HCT116 (cell line): ENCODE measurements around the gene MAP3K12. TPM values are rescaled to one million over a fixed set of nuclear protein-coding genes. Genes with fewer than 3 reads are reported as not detected.

Experiments used
- ATAC-seq: fragments of 200-7000 bp; cut with Tn5 transposase; 2 replicates; pipeline ENCODE4 v1.9.1; 2020; ENCODE audit warnings: mild to moderate bottlenecking, moderate library complexity
- BruUV-seq: library from RNA; stranded (reverse); fragments of 400-500 nt; replicated peaks from 2 replicates; lab custom pipeline; 2021; lab: Mats Ljungman, UMichigan
- CTCF ChIA-PET: fragments of 300-600 bp; sonication (Branson Sonifier 250); formaldehyde crosslinking; loops from one replicate; lab custom pipeline; 2021; ENCODE audit warnings: antibody characterized with exemption; lab: Charles Lee
- POLR2A ChIA-PET: fragments of 300-600, 350-600 bp; sonication (Branson Sonifier 250); formaldehyde crosslinking; loops from one replicate; lab custom pipeline; 2021; ENCODE audit warnings: antibody characterized with exemption; lab: Charles Lee
- RAD21 ChIA-PET, 2 experiments: fragments of 300-600 bp; sonication (Branson Sonifier 250); formaldehyde crosslinking; loops; one replicate each; lab custom pipeline; 2023; ENCODE audit warnings: low total read pairs in 2 of 2; ENCODE audit not compliant: uncharacterized antibody in 2 of 2, unreplicated experiment in 2 of 2, low non-redundant PET in 1 of 2; lab: Charles Lee
- DNase-seq: peaks from one replicate; pipeline ENCODE4 v3.0.0-alpha.2; 2010; ENCODE audit warnings: low read depth, low spot score
- H2AFZ ChIP-seq: fragments of 200-600 bp; shearing (Covaris generic), sonication (generic); 2 replicates; pipeline ENCODE4 v1.6.1; 2017; ENCODE audit warnings: low read depth, mixed run types, mixed read lengths, antibody characterized with exemption, low read length; ENCODE audit not compliant: poor library complexity, severe bottlenecking
- H3K27ac ChIP-seq: 2 replicates; pipeline ENCODE4 v1.5.1; 2012; ENCODE audit warnings: low read depth, low read length
- H3K27me3 ChIP-seq: fragments of 200-600 bp; sonication (generic); 2 replicates; pipeline ENCODE4 v1.6.1; 2016; ENCODE audit warnings: mixed run types, low read length, mixed read lengths; ENCODE audit not compliant: insufficient read depth
- H3K36me3 ChIP-seq, 2 experiments: fragments of 200-500 bp in 1 of 2; fragments of 200-600 bp in 1 of 2; sonication (Bioruptor generic) in 1 of 2; sonication (generic) in 1 of 2; 2 replicates each; pipeline versions ENCODE4 v1.5.1 to v1.6.1; 2014 to 2016; ENCODE audit warnings: low read length in 2 of 2, inconsistent platforms in 1 of 2, mixed read lengths in 1 of 2, mixed run types in 1 of 2; ENCODE audit not compliant: insufficient read depth in 2 of 2, control insufficient read depth in 1 of 2
- H3K4me1 ChIP-seq, 2 experiments: fragments of 200-600 bp in 1 of 2; sonication (generic) in 1 of 2; 2 replicates each; pipeline versions ENCODE4 v1.5.1 to v1.6.1; 2012 to 2017; ENCODE audit warnings: low read length in 2 of 2, inconsistent platforms in 1 of 2, mild to moderate bottlenecking in 1 of 2, mixed read lengths in 1 of 2, mixed run types in 1 of 2, moderate library complexity in 1 of 2; ENCODE audit not compliant: insufficient read depth in 2 of 2, control insufficient read depth in 1 of 2
- H3K4me2 ChIP-seq: fragments of 200-600 bp; sonication (generic); 2 replicates; pipeline ENCODE4 v1.6.1; 2017; ENCODE audit warnings: mixed run types, low read length, mixed read lengths
- H3K4me3 ChIP-seq, 2 experiments: fragments of 200-600 bp in 1 of 2; sonication (generic) in 1 of 2; replicated peaks in 1 of 2; 2 replicates each; pipeline ENCODE4 v1.5.1; 2011 to 2016; ENCODE audit warnings: low read length in 2 of 2, control low read depth in 1 of 2, low read depth in 1 of 2, mild to moderate bottlenecking in 1 of 2, mixed read lengths in 1 of 2, mixed run types in 1 of 2
- H3K79me2 ChIP-seq: fragments of 200-600 bp; sonication (generic); 2 replicates; pipeline ENCODE4 v1.6.1; 2017; ENCODE audit warnings: mild to moderate bottlenecking, mixed run types, low read length, moderate library complexity, mixed read lengths; ENCODE audit not compliant: insufficient read depth
- H3K9ac ChIP-seq: fragments of 200-600 bp; sonication (generic); 2 replicates; pipeline ENCODE4 v1.6.1; 2016; ENCODE audit warnings: low read length, mixed read lengths
- H3K9me2 ChIP-seq: fragments of 200-600 bp; sonication (generic), shearing (Covaris generic); 2 replicates; pipeline ENCODE4 v1.6.1; 2017; ENCODE audit warnings: mixed run types, mild to moderate bottlenecking, moderate library complexity; ENCODE audit not compliant: insufficient read depth
- H3K9me3 ChIP-seq, 2 experiments: fragments of 200-500 bp in 1 of 2; fragments of 200-600 bp in 1 of 2; sonication (Bioruptor generic) in 1 of 2; sonication (generic) in 1 of 2; 2 replicates each; pipeline ENCODE4 v1.6.1; 2014 to 2017; ENCODE audit warnings: low read length in 2 of 2, mixed read lengths in 2 of 2, inconsistent platforms in 1 of 2, low read depth in 1 of 2, mild to moderate bottlenecking in 1 of 2, mixed run types in 1 of 2, moderate library complexity in 1 of 2; ENCODE audit not compliant: control insufficient read depth in 1 of 2, insufficient read depth in 1 of 2
- H4K20me1 ChIP-seq: fragments of 200-600 bp; sonication (generic), shearing (Covaris generic); 2 replicates; pipeline ENCODE4 v1.6.1; 2017; ENCODE audit warnings: mixed run types, mild to moderate bottlenecking, moderate library complexity; ENCODE audit not compliant: insufficient read depth
- ATF3 ChIP-seq: IDR thresholded peaks from 2 replicates; pipeline ENCODE4 v1.6.1; 2012
- CTCF ChIP-seq, 3 experiments: fragments of 200-600 bp in 1 of 3; sonication (generic) in 1 of 3; IDR thresholded peaks in 2 of 3; conservative IDR thresholded peaks in 1 of 3; 2 replicates each; pipeline ENCODE4 v1.5.1; 2012 to 2017; ENCODE audit warnings: low read depth in 2 of 3, low read length in 2 of 3, antibody characterized with exemption in 1 of 3, borderline replicate concordance in 1 of 3, control low read depth in 1 of 3, mild to moderate bottlenecking in 1 of 3, mixed read lengths in 1 of 3, mixed run types in 1 of 3, moderate library complexity in 1 of 3; ENCODE audit not compliant: insufficient read depth in 1 of 3
- MAX ChIP-seq: IDR thresholded peaks from 2 replicates; pipeline ENCODE4 v1.6.1; 2012
- POLR2A ChIP-seq: IDR thresholded peaks from 2 replicates; pipeline ENCODE4 v1.7.0; 2011; ENCODE audit warnings: borderline replicate concordance; ENCODE audit not compliant: insufficient read depth, insufficient read length; ENCODE audit errors: extremely low read depth
- REST ChIP-seq: IDR thresholded peaks from 2 replicates; pipeline ENCODE4 v1.6.1; 2012; ENCODE audit warnings: low read depth
- SIN3A ChIP-seq: IDR thresholded peaks from 2 replicates; pipeline ENCODE4 v1.6.1; 2012; ENCODE audit warnings: low read depth
- SRF ChIP-seq: IDR thresholded peaks from 2 replicates; pipeline ENCODE4 v1.6.1; 2012; ENCODE audit warnings: low read depth
- TCF7L2 ChIP-seq: IDR thresholded peaks from 2 replicates; pipeline ENCODE4 v1.7.0; 2011; ENCODE audit warnings: borderline replicate concordance, inconsistent platforms; ENCODE audit not compliant: insufficient read depth, insufficient read length; ENCODE audit errors: extremely low read depth
- YY1 ChIP-seq: IDR thresholded peaks from 2 replicates; pipeline ENCODE4 v1.6.1; 2011; ENCODE audit warnings: low read length, low read depth, moderate library complexity, mild to moderate bottlenecking; ENCODE audit not compliant: insufficient replicate concordance; ENCODE audit errors: extremely low read depth
- ZBTB33 ChIP-seq: IDR thresholded peaks from 2 replicates; pipeline ENCODE4 v1.6.1; 2011; ENCODE audit warnings: mild to moderate bottlenecking, low read length, moderate library complexity; ENCODE audit not compliant: insufficient replicate concordance; ENCODE audit errors: extremely low read depth
- ZNF274 ChIP-seq: fragments of 200-500 bp; sonication (Bioruptor generic); IDR thresholded peaks from 2 replicates; pipeline ENCODE4 v1.6.1; 2014; ENCODE audit warnings: mild to moderate bottlenecking, low read depth, low read length, inconsistent platforms
- intact Hi-C: fragments of 100-400 bp; cut with micrococcal nuclease; formaldehyde crosslinking; loops from 2 replicates; pipeline ENCODE4 v1.10.0; 2022
- total RNA-seq: library from RNA; stranded (reverse); gene quantifications from one replicate; pipeline ENCODE4 v1.2.1, GENCODE V29; 2021; ENCODE audit not compliant: unreplicated experiment

The MAP3K12 gene
- total RNA-seq, 1 experiment from 2014 or later, result 16.3 TPM

GRCh38 chr12:53510181-53510812 is 11.0 kb upstream of the MAP3K12 start:
- no TSS peak for BruUV-seq
- Histone ChIP-seq H2AFZ (no peak overlapping the region), H3K4me1 (peaks cover 0 to 6% of the 10 kb centered on the region in 2 experiments; a peak in 1 of 4 replicates), H3K27ac (no peak overlapping the region), H3K9me2 (no peaks in the 10 kb centered on the region), H3K9me3 (no peaks in the 10 kb centered on the region), H3K36me3 (peaks cover 13 to 16% of the 10 kb centered on the region in 2 experiments; a peak in 3 of 4 replicates), H3K27me3 (no peaks in the 10 kb centered on the region), H3K4me3 (no peak overlapping the region), H3K79me2 (no peaks in the 10 kb centered on the region), H4K20me1 (no peaks in the 10 kb centered on the region), H3K9ac (no peak overlapping the region), H3K4me2 (no peak overlapping the region)
- ChIA-PET CTCF (interaction anchor here (1.7 to 2.8 kb wide), 2 partner anchors 9 to 165 kb away, joined by 4 to 14 read pairs; partner anchors contain the start of gene ATP5MC2), POLR2A (interaction anchor here (2.2 kb wide), 1 partner anchor 9 kb away, joined by 6 read pairs; the partner anchor contains the start of gene TARBP2), RAD21 (interaction anchor here in 1 of 2 experiments (0.6 kb wide), 1 partner anchor 57 kb away, joined by 4 read pairs; no protein-coding TSS in a partner anchor)
- intact Hi-C loops, result no loop called here
- no peak for ATAC-seq
- DNase-seq, result no peak
- TF ChIP-seq ZBTB33 (no peak), POLR2A (no peak), REST (no peak), SIN3A (no peak), TCF7L2 (no peak), YY1 (no peak), ATF3 (no peak), ZNF274 (no peak), CTCF (IDR thresholded peaks at IDR 0.05 in 2 of 3, conservative IDR thresholded peaks at IDR 0.05 in 1 of 3; ENCODE audit: borderline replicate concordance in 1 of 3, insufficient read depth in 1 of 3, low read depth in 2 of 3, low read length in 2 of 3) (no peak), SRF (no peak), MAX (no peak)
